KMS-11 (cell line): ENCODE results near the gene ARMH2.
"Not testable (repeated sequence)": the region's sequence is repeated elsewhere in the genome, so short reads cannot be mapped to it uniquely, and the experiment has no call there.

Experiments
- H2AFZ ChIP-seq: fragments of 200-600 bp; sonication (generic); 2 replicates; pipeline ENCODE4 v1.6.1; 2016; ENCODE audit warnings: antibody characterized with exemption, mixed run types, low read depth
- H3K27ac ChIP-seq: fragments of 200-600 bp; sonication (generic); 2 replicates; pipeline ENCODE4 v1.6.1; 2016; ENCODE audit warnings: mild to moderate bottlenecking, mixed run types
- H3K27me3 ChIP-seq: fragments of 200-600 bp; sonication (generic); 2 replicates; pipeline ENCODE4 v1.6.1; 2017; ENCODE audit warnings: mild to moderate bottlenecking, low read depth, mixed run types, moderate library complexity; ENCODE audit not compliant: insufficient read depth
- H3K36me3 ChIP-seq: fragments of 200-600 bp; sonication (generic); 2 replicates; pipeline ENCODE4 v1.6.1; 2017; ENCODE audit warnings: mild to moderate bottlenecking, mixed run types; ENCODE audit not compliant: insufficient read depth
- H3K4me1 ChIP-seq: fragments of 200-600 bp; sonication (generic); 2 replicates; pipeline ENCODE4 v1.6.1; 2016; ENCODE audit warnings: mild to moderate bottlenecking, low read depth, mixed run types; ENCODE audit not compliant: poor library complexity, severe bottlenecking
- H3K4me2 ChIP-seq: fragments of 200-600 bp; sonication (generic); 2 replicates; pipeline ENCODE4 v1.7.0; 2016; ENCODE audit warnings: mild to moderate bottlenecking, mixed run types
- H3K4me3 ChIP-seq: fragments of 200-600 bp; sonication (generic); IDR thresholded peaks from 2 replicates; pipeline ENCODE4 v1.6.1; 2017; ENCODE audit warnings: low read depth, low read length, mixed read lengths; ENCODE audit not compliant: insufficient read depth
- H3K79me2 ChIP-seq: fragments of 200-600 bp; sonication (generic); 2 replicates; pipeline ENCODE4 v1.6.1; 2016; ENCODE audit warnings: low read depth, mixed run types; ENCODE audit not compliant: insufficient read depth
- H3K9ac ChIP-seq: fragments of 200-600 bp; sonication (generic); 2 replicates; pipeline ENCODE4 v1.6.1; 2016; ENCODE audit warnings: mild to moderate bottlenecking, mixed run types
- H4K20me1 ChIP-seq: fragments of 200-600 bp; sonication (generic); 2 replicates; pipeline ENCODE4 v1.6.1; 2016; ENCODE audit warnings: mild to moderate bottlenecking, mixed run types; ENCODE audit not compliant: insufficient read depth
- CTCF ChIP-seq: fragments of 200-600 bp; sonication (generic); conservative IDR thresholded peaks from 2 replicates; pipeline ENCODE4 v1.6.1; 2017; ENCODE audit warnings: low read depth, mild to moderate bottlenecking, antibody characterized with exemption, low read length, moderate library complexity, mixed read lengths

Gene ARMH2

GRCh38 chr6:24752503-24752902, 46.2 kb downstream of the ARMH2 start:
- Histone ChIP-seq H3K4me2 (no peak overlapping the region), H3K9ac (no peak overlapping the region), H2AFZ (no peak overlapping the region), H3K4me1 (no peaks in the 10 kb centered on the region), H3K36me3 (no peaks in the 10 kb centered on the region), H4K20me1 (no peaks in the 10 kb centered on the region), H3K27ac (no peak overlapping the region), H3K27me3 (no peaks in the 10 kb centered on the region), H3K4me3 (no peak overlapping the region), H3K79me2 (no peaks in the 10 kb centered on the region)
- no peak for TF ChIP-seq CTCF

GRCh38 chr6:24750878-24751277, 47.8 kb downstream of the ARMH2 start:
- H4K20me1 ChIP-seq, H2AFZ ChIP-seq, H3K4me3 ChIP-seq: not testable (repeated sequence)

GRCh38 chr6:24749297-24749696, 49.4 kb downstream of the ARMH2 start:
- no peak for TF ChIP-seq CTCF
- Histone ChIP-seq H3K36me3 (no peaks in the 10 kb centered on the region), H3K4me2 (no peak overlapping the region), H2AFZ (no peak overlapping the region), H3K79me2 (no peaks in the 10 kb centered on the region), H3K4me3 (no peak overlapping the region), H3K27ac (no peak overlapping the region), H4K20me1 (no peaks in the 10 kb centered on the region), H3K9ac (no peak overlapping the region), H3K27me3 (no peaks in the 10 kb centered on the region), H3K4me1 (no peaks in the 10 kb centered on the region)

More at GRCh38 chr6:24750878-24751277, 47.8 kb downstream of the ARMH2 start:
- H3K9ac ChIP-seq, H3K4me2 ChIP-seq, H3K4me1 ChIP-seq, H3K27ac ChIP-seq, H3K79me2 ChIP-seq, H3K36me3 ChIP-seq, H3K27me3 ChIP-seq: not testable (repeated sequence)
